Fibroblast of lung (primary cell): ENCODE data around the gene SLC23A1.

ENCODE experiments used
- EZH2 ChIP-seq: IDR thresholded peaks from 2 replicates; pipeline ENCODE4 v1.5.1; 2012; ENCODE audit warnings: low read length, control low read depth, mild to moderate bottlenecking; ENCODE audit errors: missing control alignments
- TF ChIP-seq, protein P1 (sequence below), 2 donors: IDR thresholded peaks in 1 of 2; conservative IDR thresholded peaks in 1 of 2; 1 replicate in 1 of 2; 2 replicates in 1 of 2; pipeline ENCODE4 v1.5.1; 2011 to 2012; ENCODE audit warnings: low read length in 2 of 2, control low read depth in 1 of 2, inconsistent platforms in 1 of 2, low read depth in 1 of 2, mild to moderate bottlenecking in 1 of 2

DNA sequence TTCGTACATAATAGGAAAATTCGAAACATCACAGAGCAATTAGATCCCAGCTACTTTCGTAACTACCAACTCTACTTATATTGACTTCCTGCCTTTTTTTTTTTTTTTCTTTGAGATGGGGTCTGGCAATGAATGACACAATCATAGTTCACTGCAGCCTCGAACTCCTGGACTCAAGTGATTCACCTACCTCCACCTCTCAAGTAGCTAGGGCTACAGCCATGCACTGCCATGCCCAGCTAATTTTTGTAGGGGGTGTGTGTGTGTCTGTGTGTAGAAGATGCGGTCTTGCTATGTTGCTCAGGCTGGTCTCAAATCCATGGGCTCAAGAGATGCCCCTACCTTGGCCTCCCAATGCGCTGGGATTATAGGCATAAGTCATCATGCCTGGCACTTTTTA lies 47.3 kb downstream of the SLC23A1 start:
- TF ChIP-seq, protein P1, sequence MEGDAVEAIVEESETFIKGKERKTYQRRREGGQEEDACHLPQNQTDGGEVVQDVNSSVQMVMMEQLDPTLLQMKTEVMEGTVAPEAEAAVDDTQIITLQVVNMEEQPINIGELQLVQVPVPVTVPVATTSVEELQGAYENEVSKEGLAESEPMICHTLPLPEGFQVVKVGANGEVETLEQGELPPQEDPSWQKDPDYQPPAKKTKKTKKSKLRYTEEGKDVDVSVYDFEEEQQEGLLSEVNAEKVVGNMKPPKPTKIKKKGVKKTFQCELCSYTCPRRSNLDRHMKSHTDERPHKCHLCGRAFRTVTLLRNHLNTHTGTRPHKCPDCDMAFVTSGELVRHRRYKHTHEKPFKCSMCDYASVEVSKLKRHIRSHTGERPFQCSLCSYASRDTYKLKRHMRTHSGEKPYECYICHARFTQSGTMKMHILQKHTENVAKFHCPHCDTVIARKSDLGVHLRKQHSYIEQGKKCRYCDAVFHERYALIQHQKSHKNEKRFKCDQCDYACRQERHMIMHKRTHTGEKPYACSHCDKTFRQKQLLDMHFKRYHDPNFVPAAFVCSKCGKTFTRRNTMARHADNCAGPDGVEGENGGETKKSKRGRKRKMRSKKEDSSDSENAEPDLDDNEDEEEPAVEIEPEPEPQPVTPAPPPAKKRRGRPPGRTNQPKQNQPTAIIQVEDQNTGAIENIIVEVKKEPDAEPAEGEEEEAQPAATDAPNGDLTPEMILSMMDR (conservative IDR thresholded peaks at IDR 0.05 in 1 of 2, IDR thresholded peaks at IDR 0.05 in 1 of 2; ENCODE audit: low read depth in 1 of 2, low read length in 2 of 2) = no peak
- no peak for TF ChIP-seq EZH2
